Upper lobe of left lung (tissue), 4 donors: Measurements from ENCODE around the gene TAF1A.

Experiments used
- POLR2A ChIP-seq, 4 donors: fragments of 450-650 bp; IDR thresholded peaks; one replicate each; pipeline ENCODE4 v1.5.1; 2016 to 2017; ENCODE audit warnings: antibody characterized with exemption in 4 of 4, mild to moderate bottlenecking in 2 of 4
- TF ChIP-seq, protein P1 (sequence below), 6 experiments: fragments of 450-650 bp in 4 of 6; fragments of 200-600 bp in 2 of 6; sonication (generic) in 2 of 6; IDR thresholded peaks; one replicate each; pipeline ENCODE4 v1.5.1; 2016 to 2019; ENCODE audit warnings: antibody characterized with exemption in 6 of 6

DNA sequence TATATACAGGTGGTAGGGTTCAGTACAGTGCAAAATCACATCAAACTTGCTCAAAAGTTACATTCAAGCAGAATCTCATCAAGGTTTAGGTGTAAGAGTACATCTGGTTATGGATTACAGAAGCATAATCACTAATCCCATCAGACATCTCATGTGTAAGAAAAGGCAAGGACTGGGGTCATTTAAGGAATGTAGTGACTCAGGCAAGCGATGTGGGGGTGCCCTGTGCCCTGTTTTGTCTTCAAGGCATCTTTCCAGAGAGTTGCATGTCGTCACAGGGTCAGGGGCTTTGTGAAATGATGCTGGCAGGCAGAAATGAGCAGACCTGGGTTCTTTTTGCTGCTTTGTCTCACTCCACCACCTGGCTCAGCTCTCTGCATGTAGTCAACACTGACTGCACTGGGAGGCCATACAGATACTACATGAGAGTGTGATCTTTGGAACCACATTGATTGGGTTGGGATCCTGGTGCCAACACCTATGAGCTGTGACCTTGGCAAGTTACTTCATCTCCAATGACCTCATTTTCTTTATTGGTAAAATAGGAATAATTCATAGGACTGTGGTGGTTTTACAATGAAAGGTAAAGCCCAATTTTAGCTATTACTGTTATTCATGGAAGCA, 33.6 kb downstream of the TAF1A start:
- TF ChIP-seq POLR2A (IDR thresholded peaks at IDR 0.05): no peak
- TF ChIP-seq, protein P1, sequence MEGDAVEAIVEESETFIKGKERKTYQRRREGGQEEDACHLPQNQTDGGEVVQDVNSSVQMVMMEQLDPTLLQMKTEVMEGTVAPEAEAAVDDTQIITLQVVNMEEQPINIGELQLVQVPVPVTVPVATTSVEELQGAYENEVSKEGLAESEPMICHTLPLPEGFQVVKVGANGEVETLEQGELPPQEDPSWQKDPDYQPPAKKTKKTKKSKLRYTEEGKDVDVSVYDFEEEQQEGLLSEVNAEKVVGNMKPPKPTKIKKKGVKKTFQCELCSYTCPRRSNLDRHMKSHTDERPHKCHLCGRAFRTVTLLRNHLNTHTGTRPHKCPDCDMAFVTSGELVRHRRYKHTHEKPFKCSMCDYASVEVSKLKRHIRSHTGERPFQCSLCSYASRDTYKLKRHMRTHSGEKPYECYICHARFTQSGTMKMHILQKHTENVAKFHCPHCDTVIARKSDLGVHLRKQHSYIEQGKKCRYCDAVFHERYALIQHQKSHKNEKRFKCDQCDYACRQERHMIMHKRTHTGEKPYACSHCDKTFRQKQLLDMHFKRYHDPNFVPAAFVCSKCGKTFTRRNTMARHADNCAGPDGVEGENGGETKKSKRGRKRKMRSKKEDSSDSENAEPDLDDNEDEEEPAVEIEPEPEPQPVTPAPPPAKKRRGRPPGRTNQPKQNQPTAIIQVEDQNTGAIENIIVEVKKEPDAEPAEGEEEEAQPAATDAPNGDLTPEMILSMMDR (IDR thresholded peaks at IDR 0.05): no peak
